ENCODE results near the gene MC3R. TPM values are rescaled to one million over a fixed set of nuclear protein-coding genes. Genes with fewer than 3 reads are reported as not detected.

The MC3R gene
- total and polyA plus RNA-seq, 2 of the 8 experiments (the other 6 are each of a cell fraction or from before 2014, with no cell fraction given): not detected

DNA sequence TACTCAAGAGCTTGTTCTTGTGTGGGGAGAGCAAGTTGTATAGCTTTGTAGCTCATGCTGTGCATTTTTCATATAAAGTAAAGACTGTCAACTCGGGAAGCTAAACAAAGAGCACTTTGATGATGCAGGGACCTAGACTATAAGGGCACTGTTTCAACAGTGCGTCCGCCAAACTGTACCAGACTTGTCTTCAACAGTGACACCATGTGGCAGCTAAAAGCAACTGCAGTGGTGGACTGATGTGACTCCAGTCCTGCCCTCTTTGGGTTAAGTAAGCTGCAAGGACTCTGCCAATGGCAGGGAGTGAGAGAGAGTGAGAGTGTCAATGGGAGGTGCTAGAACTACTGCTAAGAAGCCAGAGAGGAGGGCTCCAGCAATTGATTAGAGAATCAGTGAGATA lies 48.1 kb upstream of the MC3R start:
- Histone ChIP-seq H4K91ac (replicated peaks; ENCODE audit: insufficient read length, low read length) (no peak overlapping the region), H4K20me1 (replicated peaks in 1 of 2; ENCODE audit: control insufficient read depth in 1 of 2, insufficient read depth in 2 of 2, low read length in 2 of 2) (no peaks in the 10 kb centered on the region), H3K18ac (ENCODE audit: extremely low read depth, low read length) (no peak overlapping the region), H3K79me1 (ENCODE audit: low read depth, low read length) (no peaks in the 10 kb centered on the region), H4K8ac (ENCODE audit: extremely low read depth, insufficient read depth, low read length) (no peak overlapping the region), H3K4me1 (replicated peaks in 1 of 4; ENCODE audit: control insufficient read depth in 3 of 4, insufficient read depth in 4 of 4, low read length in 3 of 4) (no peaks in the 10 kb centered on the region; a peak in 1 of 7 replicates), H3K36me3 (ENCODE audit: control insufficient read depth in 2 of 4, insufficient read depth in 4 of 4, low read length in 3 of 4) (no peaks in the 10 kb centered on the region), H2BK12ac (ENCODE audit: low read depth, low read length) (no peak overlapping the region), H3K4me2 (ENCODE audit: insufficient read depth in 1 of 2, low read depth in 2 of 2, low read length in 2 of 2) (no peak overlapping the region), H3K9me3 (ENCODE audit: insufficient read depth in 2 of 2, low read depth in 1 of 2, low read length in 1 of 2) (peaks cover 60 to 89% of the 10 kb centered on the region in 2 experiments), H3K4ac (replicated peaks; ENCODE audit: insufficient read length, low read depth, low read length) (no peak overlapping the region), H2BK5ac (ENCODE audit: low read depth, low read length) (no peak overlapping the region), H2AK5ac (ENCODE audit: low read depth, low read length) (no peak overlapping the region), H2BK20ac (ENCODE audit: low read length) (no peak overlapping the region), H3K4me3 (ENCODE audit: extremely low read depth in 1 of 4, insufficient read depth in 2 of 4, low read depth in 3 of 4, low read length in 4 of 4) (no peak overlapping the region), H3K56ac (replicated peaks; ENCODE audit: insufficient read length, low read depth, low read length) (no peak overlapping the region), H3K9ac (replicated peaks in 1 of 4; ENCODE audit: extremely low read depth in 1 of 4, low read depth in 3 of 4, low read length in 3 of 4) (no peak overlapping the region), H3K79me2 (ENCODE audit: control insufficient read depth in 1 of 2, insufficient read depth in 2 of 2, low read length in 2 of 2) (no peaks in the 10 kb centered on the region), H4K5ac (ENCODE audit: insufficient read length, low read depth, low read length) (no peak overlapping the region), H3K14ac (ENCODE audit: insufficient read length) (no peak overlapping the region), H2BK15ac (ENCODE audit: low read length) (no peak overlapping the region), H2BK120ac (replicated peaks; ENCODE audit: low read depth, low read length) (no peak overlapping the region), H2AFZ (ENCODE audit: low read length) (no peak overlapping the region), H3K27me3 (replicated peaks in 1 of 4; ENCODE audit: control insufficient read depth in 3 of 4, extremely low read depth in 1 of 4, insufficient read depth in 3 of 4, low read length in 3 of 4) (no peaks in the 10 kb centered on the region), H3K23ac (ENCODE audit: insufficient read length) (no peak overlapping the region), H3K23me2 (ENCODE audit: low read depth, low read length) (no peaks in the 10 kb centered on the region), H3K27ac (ENCODE audit: low read depth, low read length) (no peak overlapping the region)
- no peak for DNase-seq (ENCODE audit: low read depth in 1 of 2, low spot score in 2 of 2)
- no peak for FAIRE-seq
- ChIA-PET POLR2A (ENCODE audit: partially characterized antibody) (no interaction called here), CTCF (ENCODE audit: partially characterized antibody) (interaction anchor here (0.7 to 3.0 kb wide), 7 partner anchors 13 to 144 kb away, joined by 3 to 15 read pairs (median 4); no protein-coding TSS in a partner anchor)
- 73% methylated on average over 3 of the region's 3 CpGs; no CpG with 5 or more reads in 1 of the 2 experiments for WGBS, 2 experiments (ENCODE audit: extremely low coverage in 1 of 2, insufficient coverage in 1 of 2, insufficient read length in 1 of 2, insufficient replicate concordance in 2 of 2, low coverage in 1 of 2, low lambda C conversion rate in 2 of 2, missing lambda C conversion rate in 1 of 2)
- peak; percentile 16 to 67 (median 56); a peak in 3 of 4 replicates for TF ChIP-seq CTCF (IDR thresholded peaks at IDR 0.05; ENCODE audit: control extremely low read depth in 1 of 3, insufficient read depth in 1 of 3, low read depth in 1 of 3, low read length in 3 of 3)
- TF ChIP-seq CBX8 (IDR thresholded peaks at IDR 0.05; ENCODE audit: borderline replicate concordance, low read depth, low read length): no peak
- no peak for TF ChIP-seq HDAC6 (IDR thresholded peaks at IDR 0.05; ENCODE audit: low read depth, low read length)
- TF ChIP-seq, protein P1, sequence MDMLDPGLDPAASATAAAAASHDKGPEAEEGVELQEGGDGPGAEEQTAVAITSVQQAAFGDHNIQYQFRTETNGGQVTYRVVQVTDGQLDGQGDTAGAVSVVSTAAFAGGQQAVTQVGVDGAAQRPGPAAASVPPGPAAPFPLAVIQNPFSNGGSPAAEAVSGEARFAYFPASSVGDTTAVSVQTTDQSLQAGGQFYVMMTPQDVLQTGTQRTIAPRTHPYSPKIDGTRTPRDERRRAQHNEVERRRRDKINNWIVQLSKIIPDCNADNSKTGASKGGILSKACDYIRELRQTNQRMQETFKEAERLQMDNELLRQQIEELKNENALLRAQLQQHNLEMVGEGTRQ (IDR thresholded peaks at IDR 0.05; ENCODE audit: low read length): no peak
- TF ChIP-seq POU5F1 (IDR thresholded peaks at IDR 0.05; ENCODE audit: low read depth, low read length): no peak
- TF ChIP-seq EGR1 (IDR thresholded peaks at IDR 0.05; ENCODE audit: borderline replicate concordance, low read depth, low read length): no peak
- TF ChIP-seq RAD21 (IDR thresholded peaks at IDR 0.05 in 1 of 2, conservative IDR thresholded peaks at IDR 0.05 in 1 of 2; ENCODE audit: low read depth in 2 of 2, low read length in 2 of 2): peak; percentile 42 to 44
- no peak for TF ChIP-seq TCF12 (IDR thresholded peaks at IDR 0.05; ENCODE audit: low read depth, low read length)
- TF ChIP-seq KDM1A (IDR thresholded peaks at IDR 0.05; ENCODE audit: borderline replicate concordance, low read length): no peak
- TF ChIP-seq SUZ12 (IDR thresholded peaks at IDR 0.05; ENCODE audit: low read length): no peak
